PC-3 (cell line): ENCODE measurements around the gene PPARD. TPM values are rescaled to one million over a fixed set of nuclear protein-coding genes. Genes with fewer than 3 reads are reported as not detected.

ENCODE experiments used
- ATAC-seq: fragments of 200-7000 bp; cut with Tn5 transposase; 2 replicates; pipeline ENCODE4 v1.9.1; 2020; ENCODE audit warnings: mild to moderate bottlenecking, moderate library complexity
- BruUV-seq: library from RNA; stranded (reverse); fragments of 400-500 nt; replicated peaks from 2 replicates; lab custom pipeline; 2021; lab: Mats Ljungman, UMichigan
- CTCF ChIA-PET: fragments of 300-600 bp; sonication (Branson Sonifier 250); formaldehyde crosslinking; loops from one replicate; lab custom pipeline; 2022; ENCODE audit warnings: antibody characterized with exemption; lab: Charles Lee
- POLR2A ChIA-PET: fragments of 300-600 bp; sonication (Branson Sonifier 250); formaldehyde crosslinking; loops from one replicate; lab custom pipeline; 2022; ENCODE audit warnings: antibody characterized with exemption; ENCODE audit not compliant: unreplicated experiment; lab: Charles Lee
- DNase-seq: peaks from one replicate; pipeline ENCODE4 v3.0.0-alpha.2; 2015
- H2AFZ ChIP-seq: fragments of 300-600 bp; sonication (generic); 2 replicates; pipeline ENCODE4 v1.6.0; 2016; ENCODE audit warnings: antibody characterized with exemption, low read length
- H3F3A ChIP-seq: fragments of 300-600 bp; sonication (generic); one replicate; pipeline ENCODE4 v1.6.0; 2017; ENCODE audit warnings: antibody characterized with exemption, low read length, control low read depth, mild to moderate bottlenecking; ENCODE audit not compliant: unreplicated experiment
- H3K27ac ChIP-seq: fragments of 300-600 bp; sonication (generic); 2 replicates; pipeline ENCODE4 v1.5.1; 2016; ENCODE audit warnings: mild to moderate bottlenecking, low read length
- H3K27me3 ChIP-seq: fragments of 300-600 bp; sonication (generic); 2 replicates; pipeline ENCODE4 v1.6.1; 2016; ENCODE audit warnings: low read length, mixed read lengths
- H3K36me3 ChIP-seq: fragments of 300-600 bp; sonication (generic); 2 replicates; pipeline ENCODE4 v1.6.1; 2016; ENCODE audit warnings: low read depth, mixed run types, low read length, mixed read lengths
- H3K4me1 ChIP-seq: fragments of 300-600 bp; sonication (generic); 2 replicates; pipeline ENCODE4 v1.5.1; 2016; ENCODE audit warnings: low read length; ENCODE audit not compliant: insufficient read depth
- H3K4me2 ChIP-seq: fragments of 300-600 bp; sonication (generic); 2 replicates; pipeline ENCODE4 v1.6.0; 2016; ENCODE audit warnings: low read length
- H3K4me3 ChIP-seq: fragments of 300-600 bp; sonication (generic); 2 replicates; pipeline ENCODE4 v1.5.1; 2016; ENCODE audit warnings: mild to moderate bottlenecking, low read length, mixed read lengths
- H3K79me2 ChIP-seq: fragments of 300-600 bp; sonication (generic); 2 replicates; pipeline ENCODE4 v1.6.1; 2017; ENCODE audit warnings: low read length, mixed read lengths
- H3K9ac ChIP-seq: fragments of 300-600 bp; sonication (generic); 2 replicates; pipeline ENCODE4 v1.6.0; 2016; ENCODE audit warnings: mild to moderate bottlenecking, low read length
- H3K9me2 ChIP-seq: fragments of 300-600 bp; sonication (generic); replicated peaks from 2 replicates; pipeline ENCODE4 v1.6.1; 2016; ENCODE audit warnings: mixed run types, low read length, mixed read lengths
- H3K9me3 ChIP-seq: fragments of 300-600 bp; sonication (generic); 2 replicates; pipeline ENCODE4 v1.6.1; 2016; ENCODE audit warnings: low read length, mixed read lengths
- H4K20me1 ChIP-seq: fragments of 300-600 bp; sonication (generic); 2 replicates; pipeline ENCODE4 v1.6.1; 2016; ENCODE audit warnings: low read length, mixed read lengths
- CTCF ChIP-seq: fragments of 300-600 bp; sonication (generic); conservative IDR thresholded peaks from 2 replicates; pipeline ENCODE4 v1.5.1; 2017; ENCODE audit warnings: antibody characterized with exemption, low read depth, mild to moderate bottlenecking, low read length
- EZH2 ChIP-seq: fragments of 300-600 bp; sonication (generic); IDR thresholded peaks from one replicate; pipeline ENCODE4 v1.6.1; 2017; ENCODE audit warnings: antibody characterized with exemption, mild to moderate bottlenecking, low read length; ENCODE audit not compliant: unreplicated experiment
- EZH2phosphoT487 ChIP-seq: fragments of 300-600 bp; sonication (generic); IDR thresholded peaks from 2 replicates; pipeline ENCODE4 v1.6.1; 2018; ENCODE audit warnings: mild to moderate bottlenecking, antibody characterized with exemption, low read length, borderline replicate concordance
- intact Hi-C: fragments of 100-400 bp; cut with micrococcal nuclease; formaldehyde crosslinking; loops from 2 replicates; pipeline ENCODE4 v1.9.0; 2023
- total RNA-seq: library from RNA; depleted of rRNA; stranded (reverse); fragments of >200 nt; gene quantifications from 2 replicates; pipeline ENCODE4 v1.2.3, GENCODE V29; 2014

Gene PPARD
- total RNA-seq, 1 experiment from 2014 or later, result 24.5 TPM

- Histone ChIP-seq H4K20me1 (peaks cover 52% of the 10 kb centered on the region), H3K4me3 (peak overlapping the region; percentile 82), H3K4me1 (peaks cover 27% of the 10 kb centered on the region), H2AFZ (no peak overlapping the region), H3K27me3 (no peaks in the 10 kb centered on the region), H3K4me2 (peak overlapping the region; percentile 99), H3K9ac (peak overlapping the region; percentile 100), H3F3A (peaks cover 41% of the 10 kb centered on the region), H3K36me3 (peaks cover 47% of the 10 kb centered on the region), H3K9me3 (no peaks in the 10 kb centered on the region), H3K27ac (peak overlapping the region; percentile 81; the same call in 1 of the 2 replicates), H3K79me2 (peaks cover 45% of the 10 kb centered on the region), H3K9me2 (no peaks in the 10 kb centered on the region)
- ATAC-seq, result no peak
- BruUV-seq, result no TSS peak
- peak; percentile 54 for DNase-seq
- POLR2A ChIA-PET, result interaction anchor here (0.6 kb wide), 1 partner anchor 26 kb away, joined by 4 read pairs; no protein-coding TSS in a partner anchor
- CTCF ChIA-PET, result no interaction called here
- TF ChIP-seq CTCF, result no peak
- TF ChIP-seq EZH2phosphoT487, result no peak
- no peak for TF ChIP-seq EZH2
- intact Hi-C loops, result loop anchor here (2.0 kb wide), 1 partner anchor 15 kb away; no protein-coding TSS in a partner anchor
Observed at GRCh38 chr6:35469751-35470662, 127.6 kb downstream of the PPARD start.

GRCh38 chr6:35470663-35471120 is 128.3 kb downstream of the PPARD start:
- Histone ChIP-seq H2AFZ (no peak overlapping the region), H3K9me2 (no peaks in the 10 kb centered on the region), H3K4me1 (peaks cover 27% of the 10 kb centered on the region), H3K27me3 (no peaks in the 10 kb centered on the region), H4K20me1 (peaks cover 52% of the 10 kb centered on the region), H3K79me2 (peaks cover 45% of the 10 kb centered on the region), H3K9me3 (no peaks in the 10 kb centered on the region), H3K4me2 (peak overlapping the region; percentile 99), H3F3A (peaks cover 41% of the 10 kb centered on the region), H3K27ac (no peak overlapping the region), H3K36me3 (peaks cover 47% of the 10 kb centered on the region), H3K4me3 (peak overlapping the region; percentile 82), H3K9ac (0 out of 2 replicates have a peak overlapping the region, but pooled peaks have one; percentile 0)
- POLR2A ChIA-PET, result interaction anchor here (0.6 kb wide), 1 partner anchor 25 kb away, joined by 4 read pairs; no protein-coding TSS in a partner anchor
- ATAC-seq (no peak), DNase-seq (no peak)
- CTCF ChIA-PET, result interaction anchor here (0.6 kb wide), 1 partner anchor 65 kb away, joined by 5 read pairs; no protein-coding TSS in a partner anchor
- TF ChIP-seq EZH2phosphoT487 (no peak), EZH2 (no peak), CTCF (no peak)
- intact Hi-C loops, result no loop called here
- no TSS peak for BruUV-seq
